ENCODE data around the gene ATXN1.

Gene ATXN1

GRCh38 chr6:16503241-16503775 is 258.0 kb downstream of the ATXN1 start:
- no peaks in the 10 kb centered on the region for H4K20me1 ChIP-seq (ENCODE audit: insufficient read depth, low read length)
- peaks cover 17% of the 10 kb centered on the region for H3K4me1 ChIP-seq (ENCODE audit: low read length)
- H2AFZ ChIP-seq (ENCODE audit: low read depth, low read length): no peak overlapping the region
- H3K4me3 ChIP-seq (ENCODE audit: low read length): no peak overlapping the region
- no peaks in the 10 kb centered on the region for H3K36me3 ChIP-seq (replicated peaks; ENCODE audit: low read depth, low read length)
- H3K9me3 ChIP-seq (ENCODE audit: insufficient read depth, low read length): no peaks in the 10 kb centered on the region
- no peaks in the 10 kb centered on the region for H3K79me2 ChIP-seq (ENCODE audit: low read length)
- H3K27ac ChIP-seq (ENCODE audit: low read length): no peak overlapping the region
- no peak overlapping the region for H3K4me2 ChIP-seq (ENCODE audit: low read length)
- H3K27me3 ChIP-seq (ENCODE audit: low read depth, low read length): peaks cover 35% of the 10 kb centered on the region
- no peak overlapping the region for H3K9ac ChIP-seq (ENCODE audit: low read length)
- no peak for TF ChIP-seq EZH2phosphoT487 (IDR thresholded peaks at IDR 0.05; ENCODE audit: low read depth)
- no peak for TF ChIP-seq CTCF (IDR thresholded peaks at IDR 0.05; ENCODE audit: low read depth, low read length)

- TF ChIP-seq EZH2phosphoT487 (IDR thresholded peaks at IDR 0.05; ENCODE audit: low read depth) (no peak), CTCF (IDR thresholded peaks at IDR 0.05; ENCODE audit: low read depth, low read length) (no peak)
- H3K4me3 ChIP-seq (ENCODE audit: low read length): no peak overlapping the region
These were observed 262.3 kb downstream of the ATXN1 start for GRCh38 chr6:16498957-16499356.

GRCh38 chr6:16498237-16498636 is 263.0 kb downstream of the ATXN1 start:
- H3K4me3 ChIP-seq (ENCODE audit: low read length): no peak overlapping the region
- peaks cover 41% of the 10 kb centered on the region for H3K27me3 ChIP-seq (ENCODE audit: low read depth, low read length)
- no peak overlapping the region for H3K9ac ChIP-seq (ENCODE audit: low read length)
- H3K9me3 ChIP-seq (ENCODE audit: insufficient read depth, low read length): no peaks in the 10 kb centered on the region
- TF ChIP-seq CTCF (IDR thresholded peaks at IDR 0.05; ENCODE audit: low read depth, low read length) (no peak), EZH2phosphoT487 (IDR thresholded peaks at IDR 0.05; ENCODE audit: low read depth) (no peak)
- no peak overlapping the region for H3K27ac ChIP-seq (ENCODE audit: low read length)
- peaks cover 26% of the 10 kb centered on the region for H3K4me1 ChIP-seq (ENCODE audit: low read length)
- H4K20me1 ChIP-seq (ENCODE audit: insufficient read depth, low read length): peaks cover 2% of the 10 kb centered on the region; the same call in 1 of the 2 replicates
- no peak overlapping the region for H2AFZ ChIP-seq (ENCODE audit: low read depth, low read length)
- H3K36me3 ChIP-seq (replicated peaks; ENCODE audit: low read depth, low read length): no peaks in the 10 kb centered on the region
- H3K79me2 ChIP-seq (ENCODE audit: low read length): no peaks in the 10 kb centered on the region
- H3K4me2 ChIP-seq (ENCODE audit: low read length): no peak overlapping the region

More at GRCh38 chr6:16498957-16499356, 262.3 kb downstream of the ATXN1 start:
- Histone ChIP-seq H3K79me2 (ENCODE audit: low read length) (no peaks in the 10 kb centered on the region), H4K20me1 (ENCODE audit: insufficient read depth, low read length) (peaks cover 1% of the 10 kb centered on the region; the same call in 1 of the 2 replicates), H3K4me2 (ENCODE audit: low read length) (no peak overlapping the region), H3K36me3 (replicated peaks; ENCODE audit: low read depth, low read length) (no peaks in the 10 kb centered on the region), H2AFZ (ENCODE audit: low read depth, low read length) (no peak overlapping the region), H3K9ac (ENCODE audit: low read length) (no peak overlapping the region), H3K9me3 (ENCODE audit: insufficient read depth, low read length) (no peaks in the 10 kb centered on the region), H3K27me3 (ENCODE audit: low read depth, low read length) (peaks cover 35% of the 10 kb centered on the region), H3K27ac (ENCODE audit: low read length) (no peak overlapping the region), H3K4me1 (ENCODE audit: low read length) (peaks cover 21% of the 10 kb centered on the region)

- no peak for TF ChIP-seq CTCF (IDR thresholded peaks at IDR 0.05; ENCODE audit: low read depth, low read length)
- TF ChIP-seq EZH2phosphoT487 (IDR thresholded peaks at IDR 0.05; ENCODE audit: low read depth): no peak
- Histone ChIP-seq H3K27ac (ENCODE audit: low read length) (no peak overlapping the region), H4K20me1 (ENCODE audit: insufficient read depth, low read length) (peaks cover 2% of the 10 kb centered on the region; the same call in 1 of the 2 replicates), H3K36me3 (replicated peaks; ENCODE audit: low read depth, low read length) (no peaks in the 10 kb centered on the region), H3K9ac (ENCODE audit: low read length) (no peak overlapping the region), H3K9me3 (ENCODE audit: insufficient read depth, low read length) (no peaks in the 10 kb centered on the region), H3K4me1 (ENCODE audit: low read length) (peaks cover 32% of the 10 kb centered on the region), H3K27me3 (ENCODE audit: low read depth, low read length) (peaks cover 39% of the 10 kb centered on the region), H3K4me3 (ENCODE audit: low read length) (no peak overlapping the region), H3K79me2 (ENCODE audit: low read length) (no peaks in the 10 kb centered on the region), H2AFZ (ENCODE audit: low read depth, low read length) (no peak overlapping the region), H3K4me2 (ENCODE audit: low read length) (no peak overlapping the region)
These were observed 264.1 kb downstream of the ATXN1 start for GRCh38 chr6:16496991-16497801.
